ENCODE data around the gene SIVA1.

DNA sequence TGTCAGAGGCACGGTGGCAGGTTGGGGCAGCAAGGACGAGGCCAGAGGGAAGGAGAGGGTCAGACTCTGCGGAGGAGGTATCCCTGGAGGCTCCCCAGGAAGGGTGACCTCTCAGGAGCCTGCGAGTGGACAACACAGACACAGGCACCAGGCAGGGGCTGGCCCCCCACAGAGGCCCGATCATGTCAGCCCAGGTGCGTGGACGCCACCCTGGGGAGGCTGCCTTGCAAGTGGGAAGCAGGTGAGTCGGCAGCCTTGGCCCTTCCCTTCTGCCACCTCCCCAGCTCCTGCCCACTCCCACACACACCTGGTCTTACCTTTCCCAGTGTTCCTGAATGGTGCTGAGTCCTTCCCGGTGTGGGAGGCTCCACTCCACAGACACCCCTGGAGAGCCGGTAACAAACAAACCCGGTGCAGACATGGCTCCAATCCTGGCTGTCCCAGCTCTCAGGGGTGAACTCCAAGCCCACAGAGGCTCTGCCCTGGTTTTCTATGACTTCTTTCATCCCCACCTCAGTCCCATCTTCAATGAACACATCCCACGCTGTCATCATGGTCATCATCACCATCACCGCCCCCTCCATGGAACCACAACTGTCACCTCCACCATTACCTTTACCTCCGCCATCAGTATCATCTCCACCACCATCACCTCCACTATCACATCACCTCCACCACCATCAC is 53.1 kb downstream of the SIVA1 start:
- TF ChIP-seq, protein P1, sequence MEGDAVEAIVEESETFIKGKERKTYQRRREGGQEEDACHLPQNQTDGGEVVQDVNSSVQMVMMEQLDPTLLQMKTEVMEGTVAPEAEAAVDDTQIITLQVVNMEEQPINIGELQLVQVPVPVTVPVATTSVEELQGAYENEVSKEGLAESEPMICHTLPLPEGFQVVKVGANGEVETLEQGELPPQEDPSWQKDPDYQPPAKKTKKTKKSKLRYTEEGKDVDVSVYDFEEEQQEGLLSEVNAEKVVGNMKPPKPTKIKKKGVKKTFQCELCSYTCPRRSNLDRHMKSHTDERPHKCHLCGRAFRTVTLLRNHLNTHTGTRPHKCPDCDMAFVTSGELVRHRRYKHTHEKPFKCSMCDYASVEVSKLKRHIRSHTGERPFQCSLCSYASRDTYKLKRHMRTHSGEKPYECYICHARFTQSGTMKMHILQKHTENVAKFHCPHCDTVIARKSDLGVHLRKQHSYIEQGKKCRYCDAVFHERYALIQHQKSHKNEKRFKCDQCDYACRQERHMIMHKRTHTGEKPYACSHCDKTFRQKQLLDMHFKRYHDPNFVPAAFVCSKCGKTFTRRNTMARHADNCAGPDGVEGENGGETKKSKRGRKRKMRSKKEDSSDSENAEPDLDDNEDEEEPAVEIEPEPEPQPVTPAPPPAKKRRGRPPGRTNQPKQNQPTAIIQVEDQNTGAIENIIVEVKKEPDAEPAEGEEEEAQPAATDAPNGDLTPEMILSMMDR (conservative IDR thresholded peaks at IDR 0.05), result no peak
- no peak for TF ChIP-seq EZH2 (IDR thresholded peaks at IDR 0.05; ENCODE audit: low read depth)
